ENCODE measurements around the gene CDX4.

DNA sequence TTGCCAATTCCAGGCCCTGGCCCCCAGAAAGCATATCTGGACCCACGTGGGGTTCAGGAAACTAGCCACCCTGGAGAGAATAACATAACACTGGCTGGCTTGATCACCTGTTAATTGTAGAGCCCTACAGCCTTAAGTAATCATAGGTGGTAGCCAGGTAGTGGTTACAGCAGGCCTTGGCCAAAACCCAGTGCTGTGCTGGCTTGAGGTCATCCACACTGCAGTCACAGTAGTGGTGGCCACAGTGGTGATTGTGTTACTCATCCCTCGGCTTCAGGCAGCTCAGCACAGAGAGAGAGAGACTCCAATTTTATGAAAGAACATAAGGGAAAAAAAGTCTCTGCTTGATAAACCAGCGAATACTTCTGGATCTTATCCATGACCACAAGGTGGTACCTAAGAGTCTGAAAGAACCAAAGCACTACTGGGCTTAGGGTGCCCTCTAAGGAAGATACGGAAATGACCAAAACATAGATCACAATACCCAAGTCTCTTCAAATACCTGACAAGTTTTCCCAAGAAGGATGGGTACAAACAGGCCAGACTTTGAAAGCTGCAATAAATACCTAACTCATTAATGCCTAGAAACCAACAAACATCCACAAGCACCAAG is 46.6 kb upstream of the CDX4 start:
- TF ChIP-seq CTCF (conservative IDR thresholded peaks at IDR 0.05) (0 out of 2 replicates have a peak, but pooled peaks have one; percentile 5), ZFX (IDR thresholded peaks at IDR 0.05) (no peak)

All from C4-2B (cell line).